SK-N-SH treated with all-trans-retinoic acid at 6 μM for 48 hours (cell line): ENCODE data around the gene ZGPAT.

Experiments used
- ATAC-seq: fragments of 200-7000 bp; cut with Tn5 transposase; 3 replicates; pipeline ENCODE4 v1.9.1; 2020; ENCODE audit warnings: mild to moderate bottlenecking, moderate library complexity
- ARNTL ChIP-seq: fragments of 450-650 bp; formaldehyde crosslinking; IDR thresholded peaks from 2 replicates; pipeline ENCODE4 v1.5.0; 2020; ENCODE audit warnings: low read depth, mild to moderate bottlenecking, moderate library complexity, borderline replicate concordance
- BACH2 ChIP-seq: fragments of 250-450 bp; sonication (Bioruptor Pico); IDR thresholded peaks from 2 replicates; pipeline ENCODE4 v1.9.0; 2021; ENCODE audit warnings: mild to moderate bottlenecking, borderline replicate concordance
- CSDC2 ChIP-seq: fragments of 250-450 bp; sonication (Bioruptor Pico); IDR thresholded peaks from 2 replicates; pipeline ENCODE4 v1.5.0; 2020; ENCODE audit warnings: mild to moderate bottlenecking, moderate library complexity
- ESRRG ChIP-seq: fragments of 250-450 bp; sonication (Bioruptor Pico); IDR thresholded peaks from 2 replicates; pipeline ENCODE4 v1.6.1; 2021; ENCODE audit warnings: mild to moderate bottlenecking
- GLIS3 ChIP-seq: fragments of 250-450 bp; sonication (Bioruptor Pico); IDR thresholded peaks from 2 replicates; pipeline ENCODE4 v1.5.0; 2020; ENCODE audit warnings: mild to moderate bottlenecking, moderate library complexity
- ISL1 ChIP-seq: fragments of 250-450 bp; sonication (Bioruptor Pico); IDR thresholded peaks from 2 replicates; pipeline ENCODE4 v2.1.2; 2022; ENCODE audit warnings: mild to moderate bottlenecking, moderate library complexity
- OSR1 ChIP-seq: fragments of 250-450 bp; sonication (Bioruptor Pico); IDR thresholded peaks from 2 replicates; pipeline ENCODE4 v1.8.0; 2022; ENCODE audit warnings: moderate library complexity, mild to moderate bottlenecking, inconsistent platforms
- RARB ChIP-seq: fragments of 250-450 bp; sonication (Bioruptor Pico); IDR thresholded peaks from 2 replicates; pipeline ENCODE4 v1.8.0; 2021; ENCODE audit warnings: mild to moderate bottlenecking, moderate library complexity
- SNAI2 ChIP-seq: fragments of 250-450 bp; sonication (Bioruptor Pico); IDR thresholded peaks from 2 replicates; pipeline ENCODE4 v1.5.0; 2020; ENCODE audit warnings: mild to moderate bottlenecking, moderate library complexity
- TCF4 ChIP-seq: fragments of 250-450 bp; sonication (Bioruptor Pico); IDR thresholded peaks from 2 replicates; pipeline ENCODE4 v1.8.0; 2021; ENCODE audit warnings: mild to moderate bottlenecking, moderate library complexity, borderline replicate concordance
- TOX ChIP-seq: fragments of 250-450 bp; sonication (Bioruptor Pico); IDR thresholded peaks from 2 replicates; pipeline ENCODE4 v1.8.0; 2021; ENCODE audit warnings: mild to moderate bottlenecking, moderate library complexity, borderline replicate concordance
- ZC3H10 ChIP-seq: fragments of 250-450 bp; sonication (Bioruptor Pico); IDR thresholded peaks from 2 replicates; pipeline ENCODE4 v1.5.1; 2021; ENCODE audit warnings: mild to moderate bottlenecking, moderate library complexity
- ZFP3 ChIP-seq: fragments of 250-450 bp; sonication (Bioruptor Pico); IDR thresholded peaks from 2 replicates; pipeline ENCODE4 v1.5.0; 2020; ENCODE audit warnings: mild to moderate bottlenecking, moderate library complexity
- ZFP30 ChIP-seq: fragments of 450-650 bp; formaldehyde crosslinking; IDR thresholded peaks from 2 replicates; pipeline ENCODE4 v1.5.0; 2022; ENCODE audit warnings: mild to moderate bottlenecking, moderate library complexity
- ZNF565 ChIP-seq: fragments of 450-650 bp; formaldehyde crosslinking; conservative IDR thresholded peaks from 2 replicates; pipeline ENCODE4 v1.5.0; 2020; ENCODE audit warnings: low read depth, mild to moderate bottlenecking, moderate library complexity
- ZNF8 ChIP-seq: fragments of 450-650 bp; formaldehyde crosslinking; IDR thresholded peaks from 2 replicates; pipeline ENCODE4 v1.5.0; 2020; ENCODE audit warnings: mild to moderate bottlenecking, moderate library complexity
- TF ChIP-seq, protein P1 (sequence below): fragments of 250-450 bp; sonication (Bioruptor Pico); IDR thresholded peaks from 2 replicates; pipeline ENCODE4 v1.5.1; 2021; ENCODE audit warnings: mild to moderate bottlenecking, moderate library complexity
- TF ChIP-seq, protein P2 (sequence below): fragments of 250-450 bp; sonication (Bioruptor Pico); IDR thresholded peaks from 2 replicates; pipeline ENCODE4 v1.8.0; 2020; ENCODE audit warnings: mild to moderate bottlenecking, moderate library complexity, borderline replicate concordance
- TF ChIP-seq, protein P3 (sequence below): fragments of 250-450 bp; sonication (Bioruptor Pico); IDR thresholded peaks from 2 replicates; pipeline ENCODE4 v1.8.0; 2021; ENCODE audit warnings: low read depth, mild to moderate bottlenecking, moderate library complexity, borderline replicate concordance
- TF ChIP-seq, protein P4 (sequence below): fragments of 250-450 bp; sonication (Bioruptor Pico); IDR thresholded peaks from 2 replicates; pipeline ENCODE4 v1.5.1; 2020; ENCODE audit warnings: low read depth, mild to moderate bottlenecking, moderate library complexity

Gene ZGPAT

DNA sequence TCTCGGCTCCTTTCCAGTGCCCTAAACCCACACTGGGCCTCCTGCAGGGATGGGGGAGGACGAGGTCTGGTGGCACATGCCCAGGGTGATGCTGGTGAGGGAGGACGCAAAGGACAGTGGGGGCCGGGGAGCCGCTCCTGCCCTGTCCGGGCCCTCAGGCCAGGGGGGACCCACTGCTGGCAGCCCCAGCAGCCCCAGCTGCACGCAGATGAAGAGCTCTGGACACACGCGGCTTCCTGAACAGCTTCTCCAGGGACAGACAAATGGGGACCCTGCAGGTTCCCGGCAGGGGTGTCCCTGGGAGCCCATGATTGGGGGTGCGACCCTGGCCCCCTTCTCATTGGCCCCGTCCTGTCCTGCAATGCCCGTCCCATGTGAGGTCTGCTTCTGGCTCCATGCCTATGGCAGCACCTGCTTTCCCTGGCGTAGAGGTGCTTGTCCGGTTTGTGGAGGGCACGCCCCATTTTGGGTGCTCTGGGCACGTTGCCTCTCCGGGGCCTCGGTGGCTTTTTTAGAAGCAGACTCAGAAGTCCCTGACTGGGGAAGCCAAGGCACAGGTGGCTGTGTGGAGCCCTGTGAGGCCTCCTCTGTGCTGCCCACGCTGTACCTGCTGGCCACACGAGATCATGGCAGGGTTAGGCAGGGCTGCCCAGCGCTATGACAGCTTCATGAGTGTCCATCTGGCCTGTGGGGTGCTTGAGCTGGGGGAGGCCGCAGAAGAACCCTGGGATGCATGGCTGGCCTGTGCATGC, 26.8 kb upstream of the ZGPAT start:
- no peak for ATAC-seq
- TF ChIP-seq ZNF565 (CRISPR knock-in tag) = no peak
- TF ChIP-seq SNAI2 = no peak

DNA sequence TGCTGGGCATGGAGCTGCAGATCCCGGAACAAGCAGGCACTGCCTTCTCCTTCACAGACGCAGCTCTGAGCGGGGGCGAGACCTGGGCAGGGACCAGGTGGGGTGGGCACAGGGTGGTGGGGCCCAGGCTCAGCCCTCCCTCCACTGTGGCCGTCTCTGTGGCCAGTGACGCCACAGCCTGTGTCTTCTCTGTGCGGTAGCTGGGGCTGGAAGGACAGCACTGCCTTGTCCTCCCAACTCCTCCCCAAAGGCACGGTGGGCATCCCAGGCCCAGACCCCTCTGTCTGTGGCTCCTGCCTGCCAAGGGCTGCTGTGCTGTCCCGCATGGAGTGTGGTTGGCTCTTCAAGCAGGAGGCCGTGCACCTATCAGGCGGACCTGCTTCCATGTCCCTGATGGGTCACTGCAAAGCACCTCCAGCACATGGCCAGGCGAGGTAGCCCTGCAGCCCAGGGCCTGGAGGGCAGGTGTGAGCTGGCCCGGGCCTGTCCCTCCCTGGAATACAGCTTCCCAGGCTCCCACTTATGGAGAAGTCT, 26.2 kb upstream of the ZGPAT start:
- ATAC-seq = no peak
- TF ChIP-seq, protein P1, sequence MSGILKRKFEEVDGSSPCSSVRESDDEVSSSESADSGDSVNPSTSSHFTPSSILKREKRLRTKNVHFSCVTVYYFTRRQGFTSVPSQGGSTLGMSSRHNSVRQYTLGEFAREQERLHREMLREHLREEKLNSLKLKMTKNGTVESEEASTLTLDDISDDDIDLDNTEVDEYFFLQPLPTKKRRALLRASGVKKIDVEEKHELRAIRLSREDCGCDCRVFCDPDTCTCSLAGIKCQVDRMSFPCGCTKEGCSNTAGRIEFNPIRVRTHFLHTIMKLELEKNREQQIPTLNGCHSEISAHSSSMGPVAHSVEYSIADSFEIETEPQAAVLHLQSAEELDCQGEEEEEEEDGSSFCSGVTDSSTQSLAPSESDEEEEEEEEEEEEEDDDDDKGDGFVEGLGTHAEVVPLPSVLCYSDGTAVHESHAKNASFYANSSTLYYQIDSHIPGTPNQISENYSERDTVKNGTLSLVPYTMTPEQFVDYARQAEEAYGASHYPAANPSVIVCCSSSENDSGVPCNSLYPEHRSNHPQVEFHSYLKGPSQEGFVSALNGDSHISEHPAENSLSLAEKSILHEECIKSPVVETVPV (CRISPR knock-in tag) = no peak
- TF ChIP-seq OSR1 (CRISPR knock-in tag) = no peak
- TF ChIP-seq, protein P2, sequence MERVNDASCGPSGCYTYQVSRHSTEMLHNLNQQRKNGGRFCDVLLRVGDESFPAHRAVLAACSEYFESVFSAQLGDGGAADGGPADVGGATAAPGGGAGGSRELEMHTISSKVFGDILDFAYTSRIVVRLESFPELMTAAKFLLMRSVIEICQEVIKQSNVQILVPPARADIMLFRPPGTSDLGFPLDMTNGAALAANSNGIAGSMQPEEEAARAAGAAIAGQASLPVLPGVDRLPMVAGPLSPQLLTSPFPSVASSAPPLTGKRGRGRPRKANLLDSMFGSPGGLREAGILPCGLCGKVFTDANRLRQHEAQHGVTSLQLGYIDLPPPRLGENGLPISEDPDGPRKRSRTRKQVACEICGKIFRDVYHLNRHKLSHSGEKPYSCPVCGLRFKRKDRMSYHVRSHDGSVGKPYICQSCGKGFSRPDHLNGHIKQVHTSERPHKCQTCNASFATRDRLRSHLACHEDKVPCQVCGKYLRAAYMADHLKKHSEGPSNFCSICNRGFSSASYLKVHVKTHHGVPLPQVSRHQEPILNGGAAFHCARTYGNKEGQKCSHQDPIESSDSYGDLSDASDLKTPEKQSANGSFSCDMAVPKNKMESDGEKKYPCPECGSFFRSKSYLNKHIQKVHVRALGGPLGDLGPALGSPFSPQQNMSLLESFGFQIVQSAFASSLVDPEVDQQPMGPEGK (CRISPR knock-in tag) = no peak
- no peak for TF ChIP-seq RARB (CRISPR knock-in tag)
- TF ChIP-seq TCF4 (CRISPR knock-in tag) = no peak
- no peak for TF ChIP-seq GLIS3 (CRISPR knock-in tag)
- TF ChIP-seq ZNF8 (CRISPR knock-in tag) = no peak

DNA sequence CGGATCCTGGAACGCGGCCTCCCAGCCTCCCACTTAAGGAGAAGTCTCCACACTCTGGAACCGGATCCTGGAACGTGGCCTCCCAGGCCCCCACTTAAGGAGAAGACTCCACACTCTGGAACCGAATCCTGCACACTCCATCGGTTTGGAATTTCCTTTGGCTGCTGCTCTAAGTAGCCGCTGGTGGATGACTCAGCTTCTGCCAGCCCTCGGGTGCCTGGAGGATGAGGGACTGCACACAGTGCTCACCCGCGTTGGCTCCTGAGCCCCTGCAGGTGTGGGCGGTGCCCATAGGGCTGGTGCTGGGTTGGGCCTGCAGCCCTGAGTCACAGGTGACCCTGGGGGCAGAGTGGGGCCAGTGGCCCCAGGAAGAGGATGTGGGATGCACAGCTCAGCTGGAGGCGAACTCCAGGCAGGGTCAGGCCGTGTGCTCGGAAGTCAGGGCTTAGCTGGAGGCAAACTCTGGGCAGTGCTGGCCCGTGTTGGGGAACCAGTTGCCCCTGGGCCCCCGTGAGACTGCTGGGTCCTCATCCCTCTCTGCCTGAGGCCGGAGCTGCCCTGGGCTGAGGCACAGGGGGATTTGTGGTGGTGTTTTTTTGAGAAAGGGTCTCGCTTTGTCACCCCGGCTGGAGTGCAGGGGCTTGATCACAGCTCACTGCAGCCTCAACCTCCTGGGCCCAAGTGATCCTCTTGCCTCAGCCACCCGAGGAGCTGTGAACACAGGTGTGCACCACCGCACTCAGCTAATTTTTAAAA, 25.3 kb upstream of the ZGPAT start:
- ATAC-seq = peak; percentile 97
- no peak for TF ChIP-seq ESRRG (CRISPR knock-in tag)
- TF ChIP-seq ZFP30 (CRISPR knock-in tag) = no peak
- TF ChIP-seq CSDC2 (CRISPR knock-in tag) = no peak
- TF ChIP-seq, protein P3, sequence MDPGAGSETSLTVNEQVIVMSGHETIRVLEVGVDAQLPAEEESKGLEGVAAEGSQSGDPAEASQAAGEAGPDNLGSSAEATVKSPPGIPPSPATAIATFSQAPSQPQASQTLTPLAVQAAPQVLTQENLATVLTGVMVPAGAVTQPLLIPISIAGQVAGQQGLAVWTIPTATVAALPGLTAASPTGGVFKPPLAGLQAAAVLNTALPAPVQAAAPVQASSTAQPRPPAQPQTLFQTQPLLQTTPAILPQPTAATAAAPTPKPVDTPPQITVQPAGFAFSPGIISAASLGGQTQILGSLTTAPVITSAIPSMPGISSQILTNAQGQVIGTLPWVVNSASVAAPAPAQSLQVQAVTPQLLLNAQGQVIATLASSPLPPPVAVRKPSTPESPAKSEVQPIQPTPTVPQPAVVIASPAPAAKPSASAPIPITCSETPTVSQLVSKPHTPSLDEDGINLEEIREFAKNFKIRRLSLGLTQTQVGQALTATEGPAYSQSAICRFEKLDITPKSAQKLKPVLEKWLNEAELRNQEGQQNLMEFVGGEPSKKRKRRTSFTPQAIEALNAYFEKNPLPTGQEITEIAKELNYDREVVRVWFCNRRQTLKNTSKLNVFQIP = no peak

DNA sequence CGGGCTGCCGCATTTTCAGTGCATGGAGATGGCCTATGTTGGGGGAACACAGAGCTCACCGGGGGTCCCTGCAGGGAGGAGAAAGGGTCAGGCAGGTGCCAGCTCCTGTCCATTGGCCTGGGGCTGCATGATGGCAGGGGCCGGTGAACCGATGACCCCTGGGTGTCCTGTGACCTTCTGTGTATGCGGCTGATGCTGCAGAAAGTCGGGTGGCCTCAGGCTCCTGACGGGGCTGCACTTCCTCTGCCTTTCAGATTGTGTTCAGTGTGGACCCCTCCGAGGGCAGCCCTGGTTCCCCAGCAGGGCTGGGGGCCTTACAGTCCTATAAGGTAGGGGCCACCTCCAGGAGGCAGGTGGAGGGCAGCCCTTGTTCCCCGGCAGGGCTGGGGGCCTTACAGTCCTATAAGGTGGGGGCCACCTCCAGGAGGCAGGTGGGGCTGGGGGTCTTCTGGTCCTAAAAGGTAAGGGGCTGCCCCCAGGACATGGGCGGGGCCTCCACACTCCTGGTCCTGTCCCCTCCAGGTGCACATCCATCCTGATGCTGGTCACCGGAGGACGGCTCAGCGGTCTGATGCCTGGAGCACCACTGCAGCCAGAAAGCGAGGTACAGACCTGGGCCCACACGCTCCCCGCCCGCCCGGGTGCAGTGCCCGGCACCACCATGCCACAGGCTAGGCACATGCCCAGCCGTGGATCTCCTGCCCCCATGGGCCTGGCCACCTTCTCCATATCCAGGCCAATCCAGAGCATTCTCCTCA, 22.4 kb upstream of the ZGPAT start:
- no peak for TF ChIP-seq TOX
- no peak for TF ChIP-seq OSR1 (CRISPR knock-in tag)
- no peak for TF ChIP-seq ZFP30 (CRISPR knock-in tag)
- no peak for TF ChIP-seq ZNF565 (CRISPR knock-in tag)
- no peak for TF ChIP-seq TCF4 (CRISPR knock-in tag)
- no peak for TF ChIP-seq ISL1 (CRISPR knock-in tag)
- no peak for TF ChIP-seq ARNTL (CRISPR knock-in tag)
- no peak for TF ChIP-seq BACH2
- TF ChIP-seq, protein P4, sequence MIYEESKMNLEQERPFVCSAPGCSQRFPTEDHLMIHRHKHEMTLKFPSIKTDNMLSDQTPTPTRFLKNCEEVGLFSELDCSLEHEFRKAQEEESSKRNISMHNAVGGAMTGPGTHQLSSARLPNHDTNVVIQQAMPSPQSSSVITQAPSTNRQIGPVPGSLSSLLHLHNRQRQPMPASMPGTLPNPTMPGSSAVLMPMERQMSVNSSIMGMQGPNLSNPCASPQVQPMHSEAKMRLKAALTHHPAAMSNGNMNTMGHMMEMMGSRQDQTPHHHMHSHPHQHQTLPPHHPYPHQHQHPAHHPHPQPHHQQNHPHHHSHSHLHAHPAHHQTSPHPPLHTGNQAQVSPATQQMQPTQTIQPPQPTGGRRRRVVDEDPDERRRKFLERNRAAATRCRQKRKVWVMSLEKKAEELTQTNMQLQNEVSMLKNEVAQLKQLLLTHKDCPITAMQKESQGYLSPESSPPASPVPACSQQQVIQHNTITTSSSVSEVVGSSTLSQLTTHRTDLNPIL (CRISPR knock-in tag) = no peak
- TF ChIP-seq ZC3H10 (CRISPR knock-in tag) = no peak
- TF ChIP-seq ZFP3 (CRISPR knock-in tag) = no peak
- no peak for TF ChIP-seq ESRRG (CRISPR knock-in tag)

More for the DNA sequence above, 22.4 kb upstream of the ZGPAT start:
- ATAC-seq = no peak
